ENCODE data around the gene MCF2L2. TPM values are rescaled to one million over a fixed set of nuclear protein-coding genes. Genes with fewer than 3 reads are reported as not detected.

MCF2L2 gene
- total and polyA plus RNA-seq, 2 experiments from 2014 or later, result not detected

DNA sequence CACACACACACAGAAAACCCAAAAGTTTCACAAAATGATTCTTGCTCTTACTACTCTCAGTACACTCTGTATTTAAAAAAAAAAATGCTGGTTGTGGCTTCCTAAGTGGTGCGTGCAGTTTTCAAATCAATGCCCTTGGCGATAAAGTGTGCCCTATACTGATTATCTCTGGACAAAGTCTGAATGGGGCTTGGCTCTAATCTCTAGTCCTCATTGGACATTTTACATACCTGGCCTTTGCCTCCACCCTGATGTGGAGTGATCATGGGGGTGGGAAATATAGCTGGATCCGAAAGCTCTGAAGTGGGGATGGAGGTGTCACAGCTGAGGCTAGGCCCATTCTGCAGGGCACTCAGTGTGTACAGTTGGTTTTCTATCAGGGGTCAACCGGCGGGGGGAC is 161.3 kb downstream of the MCF2L2 start:
- Histone ChIP-seq H3K4me3 (no peak overlapping the region), H3K4me2 (ENCODE audit: unreplicated experiment) (no peak overlapping the region), H3K79me2 (ENCODE audit: insufficient read depth) (no peaks in the 10 kb centered on the region; the same call in 1 of the 2 replicates), H3F3A (ENCODE audit: insufficient read depth) (0 out of 2 replicates have a peak, but pooled peaks cover 10% of the 10 kb centered on the region), H3K4me1 (ENCODE audit: insufficient read depth) (peaks cover 9% of the 10 kb centered on the region), H2AFZ (no peak overlapping the region), H3K9me2 (ENCODE audit: insufficient read depth) (no peaks in the 10 kb centered on the region), H3K9ac (no peak overlapping the region), H3K27me3 (replicated peaks; ENCODE audit: insufficient read depth) (no peaks in the 10 kb centered on the region), H3K9me3 (ENCODE audit: low read depth) (no peaks in the 10 kb centered on the region), H3K36me3 (ENCODE audit: low read depth) (no peaks in the 10 kb centered on the region), H3K27ac (no peak overlapping the region), H4K20me1 (ENCODE audit: insufficient read depth) (no peaks in the 10 kb centered on the region)
- in situ Hi-C loops (cut with MboI), result no loop called here
- no peak for DNase-seq
- TF ChIP-seq EZH2 (IDR thresholded peaks at IDR 0.05; ENCODE audit: insufficient read depth, poor library complexity, severe bottlenecking) (no peak), EZH2phosphoT487 (IDR thresholded peaks at IDR 0.05; ENCODE audit: insufficient read depth, low read depth) (no peak)
- WGBS, 2 experiments (ENCODE audit: low coverage in 1 of 2, low lambda C conversion rate in 2 of 2, missing lambda C conversion rate in 2 of 2), result 96% methylated on average over 5 of the region's 5 CpGs

DNA sequence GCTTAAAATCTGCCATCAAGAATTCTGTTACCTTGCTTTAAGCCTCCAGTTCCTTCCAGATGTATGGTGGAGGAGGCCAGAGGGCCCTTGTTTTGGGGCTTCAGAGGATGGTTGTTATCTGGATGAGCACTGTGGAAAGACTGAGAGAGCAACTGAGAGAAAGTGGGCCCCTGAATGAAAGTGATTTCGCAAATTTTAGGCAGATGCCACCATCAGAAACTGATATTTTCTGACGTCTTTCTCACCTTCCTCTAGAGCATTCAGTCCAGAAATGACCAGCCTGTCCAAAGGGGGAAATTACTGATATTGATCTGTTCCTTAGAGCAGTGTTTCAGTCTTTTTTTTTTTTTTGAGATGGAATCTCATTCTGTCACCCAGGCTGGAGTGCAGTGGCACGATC is 162.0 kb downstream of the MCF2L2 start:
- Histone ChIP-seq H4K20me1 (ENCODE audit: insufficient read depth) (no peaks in the 10 kb centered on the region), H3K4me3 (no peak overlapping the region), H3K79me2 (ENCODE audit: insufficient read depth) (no peaks in the 10 kb centered on the region; the same call in 1 of the 2 replicates), H3K36me3 (ENCODE audit: low read depth) (no peaks in the 10 kb centered on the region), H3K9ac (no peak overlapping the region), H3K4me1 (ENCODE audit: insufficient read depth) (peaks cover 9% of the 10 kb centered on the region), H3K9me3 (ENCODE audit: low read depth) (no peaks in the 10 kb centered on the region), H3K9me2 (ENCODE audit: insufficient read depth) (no peaks in the 10 kb centered on the region), H3K27me3 (replicated peaks; ENCODE audit: insufficient read depth) (no peaks in the 10 kb centered on the region), H2AFZ (no peak overlapping the region), H3K4me2 (ENCODE audit: unreplicated experiment) (peak overlapping the region; percentile 59), H3K27ac (no peak overlapping the region), H3F3A (ENCODE audit: insufficient read depth) (0 out of 2 replicates have a peak, but pooled peaks cover 10% of the 10 kb centered on the region)
- no peak for TF ChIP-seq EZH2phosphoT487 (IDR thresholded peaks at IDR 0.05; ENCODE audit: insufficient read depth, low read depth)
- TF ChIP-seq EZH2 (IDR thresholded peaks at IDR 0.05; ENCODE audit: insufficient read depth, poor library complexity, severe bottlenecking), result no peak
- DNase-seq, result no peak
- in situ Hi-C loops (cut with MboI), result no loop called here
- WGBS, 2 experiments (ENCODE audit: low coverage in 1 of 2, low lambda C conversion rate in 2 of 2, missing lambda C conversion rate in 2 of 2), result 80 to 88% methylated on average over 3 of the region's 3 CpGs

DNA sequence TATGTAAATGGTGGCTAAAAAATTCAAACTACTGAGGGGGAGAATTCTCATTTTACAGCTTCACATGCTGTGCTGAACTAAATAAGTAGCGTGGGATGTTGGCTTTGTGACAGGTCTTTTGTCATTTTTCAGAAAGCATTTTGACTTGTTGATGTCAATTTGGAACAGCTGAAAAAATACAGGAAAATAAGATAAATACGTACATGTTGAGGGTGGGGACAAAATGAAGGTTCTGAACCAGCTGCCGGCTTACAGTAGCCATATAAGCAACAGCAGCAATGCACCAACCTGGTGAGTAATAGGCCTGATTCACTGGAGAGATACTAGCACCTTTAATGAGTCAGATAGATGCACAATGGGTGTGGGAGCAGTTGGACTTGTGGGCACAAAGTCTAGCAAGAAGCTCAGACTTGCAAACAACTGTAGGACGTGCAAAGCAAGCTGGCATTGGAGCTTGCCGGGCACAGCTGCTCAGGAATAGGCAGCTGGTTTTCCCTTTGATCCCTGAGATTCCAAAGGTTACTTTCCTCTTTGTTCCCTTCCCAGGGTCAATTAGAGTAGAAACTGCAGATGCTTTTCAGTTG is 162.5 kb downstream of the MCF2L2 start:
- in situ Hi-C loops (cut with MboI), result no loop called here
- TF ChIP-seq EZH2phosphoT487 (IDR thresholded peaks at IDR 0.05; ENCODE audit: insufficient read depth, low read depth), result no peak
- TF ChIP-seq EZH2 (IDR thresholded peaks at IDR 0.05; ENCODE audit: insufficient read depth, poor library complexity, severe bottlenecking), result no peak
- Histone ChIP-seq H3F3A (ENCODE audit: insufficient read depth) (peaks cover 10% of the 10 kb centered on the region; the same call in 1 of the 2 replicates), H3K4me3 (no peak overlapping the region), H3K79me2 (ENCODE audit: insufficient read depth) (no peaks in the 10 kb centered on the region; the same call in 1 of the 2 replicates), H3K27ac (no peak overlapping the region), H3K4me1 (ENCODE audit: insufficient read depth) (peaks cover 14% of the 10 kb centered on the region), H3K9ac (no peak overlapping the region), H3K27me3 (replicated peaks; ENCODE audit: insufficient read depth) (no peaks in the 10 kb centered on the region), H4K20me1 (ENCODE audit: insufficient read depth) (no peaks in the 10 kb centered on the region), H3K36me3 (ENCODE audit: low read depth) (no peaks in the 10 kb centered on the region), H3K4me2 (ENCODE audit: unreplicated experiment) (peak overlapping the region; percentile 59), H3K9me2 (ENCODE audit: insufficient read depth) (no peaks in the 10 kb centered on the region), H3K9me3 (ENCODE audit: low read depth) (no peaks in the 10 kb centered on the region), H2AFZ (no peak overlapping the region)
- DNase-seq, result peak; percentile 93
- 29 to 38% methylated on average over 5 of the region's 5 CpGs for WGBS, 2 experiments (ENCODE audit: low coverage in 1 of 2, low lambda C conversion rate in 2 of 2, missing lambda C conversion rate in 2 of 2)

DNA sequence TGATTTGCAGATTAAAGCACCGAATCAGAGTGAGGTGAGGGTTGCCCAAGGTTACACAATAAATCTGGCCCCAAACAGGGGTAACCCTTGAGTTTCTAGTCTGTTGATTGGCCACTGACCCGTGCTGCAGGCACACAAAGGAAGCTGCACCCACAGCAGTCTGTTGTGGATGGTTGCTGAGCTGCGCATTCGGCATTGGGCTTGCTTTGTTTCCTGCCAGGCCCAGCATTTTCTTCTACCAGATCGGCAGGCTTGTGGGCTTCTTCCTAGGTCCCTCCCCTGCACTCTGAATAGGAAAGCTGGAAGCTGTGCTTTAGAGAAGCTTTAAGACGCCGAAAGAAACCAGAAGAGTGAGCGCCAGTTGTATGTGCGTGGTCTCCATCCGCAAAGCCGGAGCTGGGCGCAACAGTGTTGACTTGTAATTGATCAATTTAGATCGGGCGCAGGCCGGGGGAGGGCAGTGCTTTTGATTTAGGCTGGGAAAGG is 163.2 kb downstream of the MCF2L2 start:
- H3K4me2 ChIP-seq (ENCODE audit: unreplicated experiment), result no peak overlapping the region

More for the DNA sequence above, 163.2 kb downstream of the MCF2L2 start:
- TF ChIP-seq EZH2 (IDR thresholded peaks at IDR 0.05; ENCODE audit: insufficient read depth, poor library complexity, severe bottlenecking) (no peak), EZH2phosphoT487 (IDR thresholded peaks at IDR 0.05; ENCODE audit: insufficient read depth, low read depth) (no peak)
- no peak overlapping the region for H3K27ac ChIP-seq
- 76 to 80% methylated on average over 15 of the region's 15 CpGs for WGBS, 2 experiments (ENCODE audit: low coverage in 1 of 2, low lambda C conversion rate in 2 of 2, missing lambda C conversion rate in 2 of 2)
- H4K20me1 ChIP-seq (ENCODE audit: insufficient read depth), result no peaks in the 10 kb centered on the region
- H3K36me3 ChIP-seq (ENCODE audit: low read depth), result no peaks in the 10 kb centered on the region
- H3K79me2 ChIP-seq (ENCODE audit: insufficient read depth), result no peaks in the 10 kb centered on the region; the same call in 1 of the 2 replicates
- no peaks in the 10 kb centered on the region for H3K9me2 ChIP-seq (ENCODE audit: insufficient read depth)
- H3K9ac ChIP-seq, result no peak overlapping the region
- no peaks in the 10 kb centered on the region for H3K27me3 ChIP-seq (replicated peaks; ENCODE audit: insufficient read depth)
- no peak overlapping the region for H3K4me3 ChIP-seq
- no peaks in the 10 kb centered on the region for H3K9me3 ChIP-seq (ENCODE audit: low read depth)
- no peak for DNase-seq
- peaks cover 14% of the 10 kb centered on the region for H3K4me1 ChIP-seq (ENCODE audit: insufficient read depth)
- H3F3A ChIP-seq (ENCODE audit: insufficient read depth), result peaks cover 10% of the 10 kb centered on the region; the same call in 1 of the 2 replicates
- H2AFZ ChIP-seq, result no peak overlapping the region
- in situ Hi-C loops (cut with MboI), result no loop called here
